B cell (primary cell): ENCODE measurements around the gene STRADA. TPM values are rescaled to one million over a fixed set of nuclear protein-coding genes. Genes with fewer than 3 reads are reported as not detected.
A peak's percentile ranks its signal among the peaks of the same experiment; 100 is the strongest.

Source experiments
- ATAC-seq: fragments of 200-7000 bp; cut with Tn5 transposase; one replicate; pipeline ENCODE4 v1.10.0; 2021; ENCODE audit warnings: low read depth, mild to moderate bottlenecking, moderate number of reproducible peaks, moderate library complexity
- CTCF ChIA-PET: fragments of 350-600 bp; sonication (Branson Sonifier 250); formaldehyde crosslinking; loops from one replicate; lab custom pipeline; 2021; ENCODE audit warnings: antibody characterized with exemption, inconsistent platforms; lab: Charles Lee
- POLR2A ChIA-PET: fragments of 350-600 bp; sonication (Branson Sonifier 250); formaldehyde crosslinking; loops from one replicate; lab custom pipeline; 2021; ENCODE audit warnings: antibody characterized with exemption; lab: Charles Lee
- DNase-seq: peaks from one replicate; pipeline ENCODE4 v3.0.0; 2013
- H2AFZ ChIP-seq: 2 replicates; pipeline ENCODE4 v1.6.1; 2012; ENCODE audit warnings: mild to moderate bottlenecking, low read depth, low read length; ENCODE audit not compliant: insufficient read depth, poor library complexity, severe bottlenecking
- H3K27ac ChIP-seq, 2 donors: 1 replicate in 1 of 2; 2 replicates in 1 of 2; pipeline ENCODE4 v1.5.1; 2012 to 2013; ENCODE audit warnings: low read length in 2 of 2, mild to moderate bottlenecking in 2 of 2, moderate library complexity in 1 of 2
- H3K27me3 ChIP-seq, 4 experiments: fragments of 200-600 bp in 1 of 4; sonication (generic) in 1 of 4; replicated peaks in 1 of 4; 1 replicate in 2 of 4; 2 replicates in 2 of 4; pipeline versions ENCODE4 v1.6.1 to v1.7.0; 2013 to 2016; ENCODE audit warnings: low read length in 3 of 4, mild to moderate bottlenecking in 2 of 4, mixed read lengths in 1 of 4, moderate library complexity in 1 of 4; ENCODE audit not compliant: insufficient read depth in 4 of 4, control insufficient read depth in 3 of 4; ENCODE audit errors: control extremely low read depth in 1 of 4
- H3K36me3 ChIP-seq, 2 experiments: replicated peaks in 1 of 2; 1 replicate in 1 of 2; 2 replicates in 1 of 2; pipeline versions ENCODE4 v1.6.1 to v1.7.1; 2013; ENCODE audit warnings: low read length in 1 of 2; ENCODE audit not compliant: insufficient read depth in 2 of 2, control insufficient read depth in 1 of 2; ENCODE audit errors: control extremely low read depth in 1 of 2, extremely low read depth in 1 of 2
- H3K4me1 ChIP-seq, 2 donors: fragments of 200-600 bp in 1 of 2; sonication (generic) in 1 of 2; 1 replicate in 1 of 2; 2 replicates in 1 of 2; pipeline versions ENCODE4 v1.5.1 to v1.6.1; 2013 to 2017; ENCODE audit warnings: low read length in 2 of 2; ENCODE audit not compliant: control insufficient read depth in 2 of 2, insufficient read depth in 2 of 2
- H3K4me2 ChIP-seq: replicated peaks from 2 replicates; pipeline ENCODE3; 2012; ENCODE audit warnings: mild to moderate bottlenecking, low read depth, low read length; ENCODE audit not compliant: poor library complexity, severe bottlenecking
- H3K4me3 ChIP-seq, 5 experiments: fragments of 200-600 bp in 1 of 5; sonication (generic) in 1 of 5; 1 replicate in 3 of 5; 2 replicates in 2 of 5; pipeline versions ENCODE4 v1.5.1 to v1.7.0; 2011 to 2016; ENCODE audit warnings: low read length in 4 of 5, mild to moderate bottlenecking in 4 of 5, low read depth in 2 of 5, control low read depth in 1 of 5, moderate library complexity in 1 of 5; ENCODE audit not compliant: insufficient read depth in 1 of 5; ENCODE audit errors: control extremely low read depth in 1 of 5, extremely low read depth in 1 of 5
- H3K79me2 ChIP-seq: fragments of 200-600 bp; sonication (generic); one replicate; pipeline ENCODE4 v1.6.0; 2016; ENCODE audit warnings: low read length; ENCODE audit not compliant: control insufficient read depth, insufficient read depth
- H3K9ac ChIP-seq: fragments of 200-600 bp; sonication (generic); 2 replicates; pipeline ENCODE4 v1.6.1; 2017; ENCODE audit warnings: mild to moderate bottlenecking, low read length, moderate library complexity
- H3K9me3 ChIP-seq, 3 donors: one replicate each; pipeline versions ENCODE4 v1.6.1 to v1.7.1; 2013; ENCODE audit warnings: low read length in 2 of 3; ENCODE audit not compliant: control insufficient read depth in 2 of 3, insufficient read depth in 1 of 3; ENCODE audit errors: control extremely low read depth in 1 of 3
- H4K20me1 ChIP-seq: 2 replicates; pipeline ENCODE4 v1.6.0; 2012; ENCODE audit warnings: mild to moderate bottlenecking, low read length; ENCODE audit not compliant: insufficient read depth, control insufficient read depth, poor library complexity, severe bottlenecking
- H3K27ac Mint-ChIP-seq: one replicate; pipeline ENCODE4 v1.8.0; 2021; ENCODE audit warnings: mixed read lengths
- H3K27me3 Mint-ChIP-seq: one replicate; pipeline ENCODE4 v1.8.0; 2021; ENCODE audit warnings: mixed read lengths
- H3K4me1 Mint-ChIP-seq: one replicate; pipeline ENCODE4 v1.8.0; 2021; ENCODE audit warnings: mixed read lengths
- H3K4me3 Mint-ChIP-seq: one replicate; pipeline ENCODE4 v1.8.0; 2021; ENCODE audit warnings: mixed read lengths
- H3K9me3 Mint-ChIP-seq: one replicate; pipeline ENCODE4 v1.8.0; 2022; ENCODE audit warnings: mixed read lengths; ENCODE audit not compliant: insufficient read depth
- EZH2 ChIP-seq: IDR thresholded peaks from 2 replicates; pipeline ENCODE4 v1.6.1; 2012; ENCODE audit warnings: borderline replicate concordance, low read depth, mild to moderate bottlenecking, moderate library complexity, low read length; ENCODE audit not compliant: insufficient read depth, poor library complexity, severe bottlenecking
- WGBS: methylation state at CpG from one replicate; pipeline ENCODE4 v1.1.5; 2013; ENCODE audit warnings: missing lambda C conversion rate; ENCODE audit not compliant: insufficient coverage; 5-methylcytosine and 5-hydroxymethylcytosine counted together
- intact Hi-C: fragments of 100-400 bp; cut with micrococcal nuclease; formaldehyde crosslinking; loops from one replicate; pipeline ENCODE4 v1.10.0; 2022
- polyA plus RNA-seq: library from polyadenylated mRNA; depleted of rRNA; stranded (reverse); fragments of >200 nt; gene quantifications from 2 replicates; pipeline ENCODE4 v1.2.3, GENCODE V29; 2012
- total RNA-seq, 2 donors: library from RNA; stranded (reverse); fragments of 120-200 nt in 1 of 2; gene quantifications; 1 replicate in 1 of 2; 2 replicates in 1 of 2; pipeline versions ENCODE4 v1.2.3 to v1.2.4, GENCODE V29; 2013 to 2022
- TF ChIP-seq, protein P1 (sequence below): fragments of 200-600 bp; IDR thresholded peaks from one replicate; pipeline ENCODE4 v1.8.0; 2022; ENCODE audit warnings: antibody characterized with exemption, mild to moderate bottlenecking

STRADA gene
- total and polyA plus RNA-seq, 2 donors (not counting 1 experiment from before 2014, with no cell fraction given): 48.1 to 93.2 TPM

DNA sequence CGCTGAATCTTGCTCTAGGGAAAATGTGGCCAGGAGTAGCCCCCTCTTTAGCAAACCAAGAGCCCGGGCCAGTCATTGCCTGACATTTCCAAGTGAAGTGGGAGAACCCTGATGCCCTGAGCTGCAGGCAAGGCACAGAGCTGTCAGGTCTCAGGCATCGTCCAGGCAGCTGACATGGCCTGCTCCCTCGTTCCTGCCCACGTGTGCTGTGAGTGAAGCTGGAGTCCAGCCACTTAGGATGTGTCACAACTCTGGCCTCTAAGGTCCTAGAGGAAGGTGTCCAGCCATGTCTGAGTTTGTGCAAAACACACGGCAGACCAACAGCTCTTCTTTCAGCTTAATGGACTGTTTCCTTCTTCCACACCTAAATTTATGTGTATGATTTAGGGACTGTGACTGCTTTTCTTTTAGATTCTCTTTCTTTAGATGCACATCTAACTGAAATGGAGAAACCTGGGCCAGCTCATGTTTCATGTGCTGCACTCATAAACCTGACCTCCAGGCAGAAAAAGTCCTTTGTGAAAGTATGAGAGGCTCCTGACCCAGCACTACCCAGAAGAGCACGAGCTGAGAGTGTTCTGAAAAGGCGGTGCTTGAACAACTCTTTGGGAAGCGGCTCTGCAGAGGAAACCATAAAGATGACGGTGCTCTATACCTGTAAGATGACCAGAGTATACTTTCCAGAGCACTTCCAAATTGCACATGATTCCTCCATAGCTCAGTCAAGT, 26.9 kb downstream of the STRADA start:
- TF ChIP-seq, protein P1, sequence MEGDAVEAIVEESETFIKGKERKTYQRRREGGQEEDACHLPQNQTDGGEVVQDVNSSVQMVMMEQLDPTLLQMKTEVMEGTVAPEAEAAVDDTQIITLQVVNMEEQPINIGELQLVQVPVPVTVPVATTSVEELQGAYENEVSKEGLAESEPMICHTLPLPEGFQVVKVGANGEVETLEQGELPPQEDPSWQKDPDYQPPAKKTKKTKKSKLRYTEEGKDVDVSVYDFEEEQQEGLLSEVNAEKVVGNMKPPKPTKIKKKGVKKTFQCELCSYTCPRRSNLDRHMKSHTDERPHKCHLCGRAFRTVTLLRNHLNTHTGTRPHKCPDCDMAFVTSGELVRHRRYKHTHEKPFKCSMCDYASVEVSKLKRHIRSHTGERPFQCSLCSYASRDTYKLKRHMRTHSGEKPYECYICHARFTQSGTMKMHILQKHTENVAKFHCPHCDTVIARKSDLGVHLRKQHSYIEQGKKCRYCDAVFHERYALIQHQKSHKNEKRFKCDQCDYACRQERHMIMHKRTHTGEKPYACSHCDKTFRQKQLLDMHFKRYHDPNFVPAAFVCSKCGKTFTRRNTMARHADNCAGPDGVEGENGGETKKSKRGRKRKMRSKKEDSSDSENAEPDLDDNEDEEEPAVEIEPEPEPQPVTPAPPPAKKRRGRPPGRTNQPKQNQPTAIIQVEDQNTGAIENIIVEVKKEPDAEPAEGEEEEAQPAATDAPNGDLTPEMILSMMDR: no peak
- no peak for TF ChIP-seq EZH2
- Histone ChIP-seq H3K4me1 (peaks cover 6 to 8% of the 10 kb centered on the region in 2 donors), H3K79me2 (peaks cover 32% of the 10 kb centered on the region), H4K20me1 (no peaks in the 10 kb centered on the region), H3K27me3 (no peaks in the 10 kb centered on the region), H3K4me3 (no peak overlapping the region), H3K36me3 (peaks cover 21 to 51% of the 10 kb centered on the region in 2 experiments), H3K27ac (no peak overlapping the region), H3K9ac (no peak overlapping the region), H3K9me3 (no peaks in the 10 kb centered on the region), H3K4me2 (no peak overlapping the region), H2AFZ (no peak overlapping the region)
- no peak overlapping the region for H3K4me3 Mint-ChIP-seq
- POLR2A ChIA-PET: interaction anchor here (6.8 kb wide), 1 partner anchor 18 kb away, joined by 71 read pairs; no protein-coding TSS in a partner anchor
- CTCF ChIA-PET: interaction anchor here (0.9 to 2.2 kb wide), 3 partner anchors 15 to 289 kb away, joined by 3 to 8 read pairs (median 4); partner anchors contain the start of gene MAP3K3
- no peak overlapping the region for H3K27ac Mint-ChIP-seq
- intact Hi-C loops: no loop called here
- DNase-seq: no peak
- no peaks in the 10 kb centered on the region for H3K27me3 Mint-ChIP-seq
- 96% methylated on average over 7 of the region's 10 CpGs for WGBS
- H3K4me1 Mint-ChIP-seq: peaks cover 8% of the 10 kb centered on the region
- H3K9me3 Mint-ChIP-seq: no peaks in the 10 kb centered on the region
- no peak for ATAC-seq

DNA sequence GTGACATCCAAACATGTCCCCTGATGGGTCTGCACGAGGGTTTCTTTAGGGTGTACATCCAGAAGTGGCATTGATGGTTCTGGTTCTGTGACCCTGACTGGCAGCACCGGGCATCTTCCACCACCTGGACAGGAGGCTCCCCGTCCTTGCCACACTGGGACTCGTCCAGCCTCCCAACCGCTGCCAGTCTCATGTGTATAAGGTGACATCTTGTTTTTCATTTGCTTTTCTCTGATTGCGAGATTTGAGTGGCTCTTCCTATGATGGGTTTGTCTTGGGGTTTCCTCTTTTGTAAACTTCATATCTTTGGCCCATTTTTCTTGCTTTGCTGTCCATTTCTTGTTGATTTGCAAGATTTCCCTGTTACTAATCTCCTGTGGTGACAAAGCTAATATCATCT, 32.5 kb downstream of the STRADA start:
- intact Hi-C loops: no loop called here
- DNase-seq: no peak

More for the DNA sequence above, 32.5 kb downstream of the STRADA start:
- no peaks in the 10 kb centered on the region for H3K9me3 Mint-ChIP-seq
- ChIA-PET POLR2A (interaction anchor here (6.8 kb wide), 1 partner anchor 13 kb away, joined by 71 read pairs; no protein-coding TSS in a partner anchor), CTCF (interaction anchor here (0.7 to 5.1 kb wide), 15 partner anchors 8 to 772 kb away, joined by 3 to 82 read pairs (median 6); partner anchors contain the start of genes CCDC47, DDX42, FTSJ3 and MAP3K3)
- WGBS: no CpG with 5 or more reads among the region's 6 CpGs
- Histone ChIP-seq H2AFZ (no peak overlapping the region), H3K4me2 (no peak overlapping the region), H3K4me3 (no peak overlapping the region), H4K20me1 (peaks cover 2% of the 10 kb centered on the region), H3K79me2 (peaks cover 41% of the 10 kb centered on the region), H3K9ac (no peak overlapping the region), H3K9me3 (no peaks in the 10 kb centered on the region), H3K27ac (peak overlapping the region in 1 of 2 donors; percentile 33), H3K36me3 (peaks cover 9 to 46% of the 10 kb centered on the region in 2 experiments), H3K4me1 (peaks cover 31 to 37% of the 10 kb centered on the region in 2 donors), H3K27me3 (no peaks in the 10 kb centered on the region)
- no peak for ATAC-seq
- H3K4me3 Mint-ChIP-seq: no peak overlapping the region
- peaks cover 47% of the 10 kb centered on the region for H3K4me1 Mint-ChIP-seq
- peak overlapping the region; percentile 68 for H3K27ac Mint-ChIP-seq
- H3K27me3 Mint-ChIP-seq: no peaks in the 10 kb centered on the region
- TF ChIP-seq EZH2: no peak
- TF ChIP-seq, protein P1: no peak
